HepG2 (cell line): ENCODE data around the gene TEX28. TPM values are rescaled to one million over a fixed set of nuclear protein-coding genes. Genes with fewer than 3 reads are reported as not detected.

Source experiments
- ATAC-seq: fragments of 200-7000 bp; cut with Tn5 transposase; 3 replicates; pipeline ENCODE4 v1.9.1; 2020; ENCODE audit warnings: mild to moderate bottlenecking, moderate library complexity
- BruUV-seq: library from RNA; stranded (reverse); fragments of 400-500 nt; replicated peaks from 2 replicates; lab custom pipeline; 2021; lab: Mats Ljungman, UMichigan
- CTCF ChIA-PET: fragments of 300-600 bp; formaldehyde crosslinking; extraction: SDS; loops from one replicate; lab custom pipeline; 2021; ENCODE audit warnings: low total read pairs, inconsistent platforms, low intra/inter-chr PET ratio; lab: Yijun Ruan, JAX
- POLR2A ChIA-PET: fragments of 350-600 bp; sonication (Branson Sonifier 250); formaldehyde crosslinking; loops from one replicate; lab custom pipeline; 2020; ENCODE audit warnings: antibody characterized with exemption, inconsistent platforms; lab: Yijun Ruan, JAX
- DNase-seq: peaks from one replicate; pipeline ENCODE4 v3.0.0-alpha.2; 2015; ENCODE audit warnings: low spot score
- FAIRE-seq: peaks from 3 replicates; lab custom pipeline; 2011; peaks lifted over from hg19 to GRCh38; lab: Jason Lieb, UNC
- H2AFZ ChIP-seq: one replicate; pipeline ENCODE4 v1.6.1; 2011; ENCODE audit warnings: low read length, inconsistent platforms
- H3K27ac ChIP-seq: fragments of 300-600 bp; 3 replicates; pipeline ENCODE4 v1.8.0; 2011; ENCODE audit warnings: mixed run types, mild to moderate bottlenecking, mixed read lengths, low read length, inconsistent platforms; ENCODE audit not compliant: insufficient read depth; ENCODE audit errors: extremely low read length
- H3K27me3 ChIP-seq, 2 experiments: fragments of 200-600 bp in 1 of 2; 2 replicates in 1 of 2; 3 replicates in 1 of 2; pipeline versions ENCODE4 v1.6.0 to v1.8.0; 2011; ENCODE audit warnings: low read length in 2 of 2, mild to moderate bottlenecking in 2 of 2, moderate library complexity in 2 of 2, inconsistent platforms in 1 of 2; ENCODE audit not compliant: insufficient read depth in 2 of 2, control insufficient read depth in 1 of 2
- H3K36me3 ChIP-seq, 2 experiments: fragments of 200-600 bp in 1 of 2; replicated peaks in 1 of 2; 2 replicates in 1 of 2; 3 replicates in 1 of 2; pipeline versions ENCODE4 v1.5.1 to v1.8.0; 2011; ENCODE audit warnings: low read length in 2 of 2, inconsistent platforms in 1 of 2; ENCODE audit not compliant: insufficient read depth in 2 of 2, control insufficient read depth in 1 of 2
- H3K4me1 ChIP-seq: 2 replicates; pipeline ENCODE4 v1.5.1; 2012; ENCODE audit warnings: low read length, inconsistent platforms; ENCODE audit not compliant: insufficient read depth
- H3K4me2 ChIP-seq: 2 replicates; pipeline ENCODE4 v1.6.0; 2011; ENCODE audit warnings: low read depth, low read length, inconsistent platforms
- H3K4me3 ChIP-seq, 3 experiments: fragments of 200-600 bp in 1 of 3; sonication (generic), shearing (Covaris generic) in 1 of 3; replicated peaks in 1 of 3; 2 replicates each; pipeline ENCODE4 v1.5.1; 2011 to 2016; ENCODE audit warnings: low read length in 3 of 3, inconsistent platforms in 2 of 3, low read depth in 2 of 3, mild to moderate bottlenecking in 2 of 3, control low read depth in 1 of 3, mixed read lengths in 1 of 3; ENCODE audit not compliant: insufficient read depth in 1 of 3
- H3K79me2 ChIP-seq: one replicate; pipeline ENCODE4 v1.6.1; 2011; ENCODE audit warnings: low read length, inconsistent platforms; ENCODE audit not compliant: insufficient read depth
- H3K9ac ChIP-seq: 2 replicates; pipeline ENCODE4 v1.6.0; 2011; ENCODE audit warnings: mild to moderate bottlenecking, low read depth, low read length, inconsistent platforms; ENCODE audit not compliant: insufficient read depth
- H3K9me3 ChIP-seq: 2 replicates; pipeline ENCODE4 v1.5.1; 2012; ENCODE audit warnings: mild to moderate bottlenecking, low read length
- H4K20me1 ChIP-seq: 2 replicates; pipeline ENCODE4 v1.6.0; 2011; ENCODE audit warnings: inconsistent platforms, mild to moderate bottlenecking, low read length, moderate library complexity; ENCODE audit not compliant: insufficient read depth
- CSRNP1 ChIP-seq: sonication (generic); formaldehyde crosslinking; IDR thresholded peaks from 2 replicates; pipeline ENCODE4 v1.8.1; 2023; ENCODE audit warnings: mild to moderate bottlenecking, missing genetic modification reagents
- GPN1 ChIP-seq: sonication (generic); formaldehyde crosslinking; IDR thresholded peaks from 2 replicates; pipeline ENCODE4 v1.5.1; 2020; ENCODE audit warnings: missing genetic modification reagents, borderline replicate concordance
- HINFP ChIP-seq: sonication (generic); formaldehyde crosslinking; IDR thresholded peaks from 2 replicates; pipeline ENCODE4 v1.4.0; 2020; ENCODE audit warnings: low read depth, mild to moderate bottlenecking, missing genetic modification reagents
- KLF11 ChIP-seq: IDR thresholded peaks from 2 replicates; pipeline ENCODE4 v1.6.1; 2016; ENCODE audit warnings: missing compliant biosample characterization
- ZBTB26 ChIP-seq: IDR thresholded peaks from 2 replicates; pipeline ENCODE4 v1.6.1; 2016; ENCODE audit warnings: missing compliant biosample characterization, missing genetic modification reagents, borderline replicate concordance
- ZNF431 ChIP-seq: sonication (generic); formaldehyde crosslinking; IDR thresholded peaks from 2 replicates; pipeline ENCODE4 v1.9.0; 2022; ENCODE audit warnings: missing genetic modification reagents, low read depth, mild to moderate bottlenecking, borderline replicate concordance
- ZNF609 ChIP-seq: sonication (generic); formaldehyde crosslinking; IDR thresholded peaks from 2 replicates; pipeline ENCODE4 v1.4.0; 2020; ENCODE audit warnings: mild to moderate bottlenecking, missing genetic modification reagents, borderline replicate concordance
- ZNF616 ChIP-seq: sonication (generic); formaldehyde crosslinking; IDR thresholded peaks from 2 replicates; pipeline ENCODE4 v1.5.0; 2020; ENCODE audit warnings: low read depth, mild to moderate bottlenecking, missing genetic modification reagents
- WGBS: methylation state at CpG from one replicate; pipeline ENCODE4 v1.1.6; 2017; ENCODE audit warnings: low lambda C conversion rate; 5-methylcytosine and 5-hydroxymethylcytosine counted together
- in situ Hi-C: cut with HindIII; loops from 2 replicates; pipeline ENCODE4 v1.10.0; 2017; ENCODE audit warnings: low pct_unique_long_range_greater_than_20kb; ENCODE audit not compliant: extremely low pct_ligation_motif_present
- intact Hi-C: fragments of 100-400 bp; cut with micrococcal nuclease; formaldehyde crosslinking; loops from one replicate; pipeline ENCODE4 v1.10.0; 2022; ENCODE audit not compliant: unreplicated experiment
- polyA plus RNA-seq, 8 experiments: library from polyadenylated mRNA; depleted of rRNA in 3 of 8; stranded (reverse) in 7 of 8; unstranded in 1 of 8; fragments of >200 nt; fragmentation: Illumina TruSeq in 4 of 8; extraction: Trizol in 4 of 8; gene quantifications; 2 replicates each; pipeline versions ENCODE4 v1.2.1 to v1.2.3, GENCODE V29; 2011 to 2016; ENCODE audit warnings: low read depth in 4 of 8, missing spikeins in 1 of 8, mixed read lengths in 1 of 8; ENCODE audit not compliant: insufficient read depth in 1 of 8
- total RNA-seq, 5 experiments: library from RNA; depleted of rRNA; stranded (reverse); fragments of >200 nt; fragmentation: Illumina TruSeq; extraction: Trizol; gene quantifications; 2 replicates each; pipeline ENCODE4 v1.2.3, GENCODE V29; 2016; ENCODE audit warnings: low read depth in 1 of 5

Gene TEX28
- total and polyA plus RNA-seq, 2 of the 13 experiments (the other 11 are each of a cell fraction or from before 2014, with no cell fraction given), result not detected

GRCh38 chrX:154315416-154315815 is 20.5 kb upstream of the TEX28 start:
- ChIA-PET CTCF (no interaction called here), POLR2A (no interaction called here)
- intact Hi-C loops, result no loop called here
- ATAC-seq (no peak), FAIRE-seq (no peak), DNase-seq (no peak)
- peaks cover 11% of the 10 kb centered on the region for H3K4me1 ChIP-seq
- H4K20me1 ChIP-seq, result no peaks in the 10 kb centered on the region
- no peak overlapping the region for H3K4me2 ChIP-seq
- H3K79me2 ChIP-seq, result no peaks in the 10 kb centered on the region
- H3K27ac ChIP-seq, result no peak overlapping the region
- in situ Hi-C loops, result no loop called here
- H2AFZ ChIP-seq, result no peak overlapping the region
- no TSS peak for BruUV-seq
- no peak overlapping the region for H3K4me3 ChIP-seq
- H3K9ac ChIP-seq, result no peak overlapping the region
- no peaks in the 10 kb centered on the region for H3K9me3 ChIP-seq
- H3K36me3 ChIP-seq, result no peaks in the 10 kb centered on the region
- no peaks in the 10 kb centered on the region for H3K27me3 ChIP-seq
- no CpG with 5 or more reads among the region's 3 CpGs for WGBS
- no peak for TF ChIP-seq KLF11 (CRISPR knock-in tag)
- no peak for TF ChIP-seq ZBTB26 (CRISPR knock-in tag)
- no peak for TF ChIP-seq CSRNP1 (CRISPR knock-in tag)
- no peak for TF ChIP-seq ZNF431
- no peak for TF ChIP-seq GPN1
- TF ChIP-seq ZNF616 (CRISPR knock-in tag), result no peak
- no peak for TF ChIP-seq ZNF609
- TF ChIP-seq HINFP, result no peak
